Uterus (tissue), 4 donors: ENCODE results near the gene TNFRSF4. TPM values are rescaled to one million over a fixed set of nuclear protein-coding genes. Genes with fewer than 3 reads are reported as not detected.
"Not testable (repeated sequence)": the region's sequence is repeated elsewhere in the genome, so short reads cannot be mapped to it uniquely, and the experiment has no call there.

Source experiments
- DNase-seq, 2 donors: peaks; one replicate each; pipeline ENCODE4 v3.0.0-alpha.2; 2019 to 2020
- H3K27ac ChIP-seq, 2 donors: fragments of 200-600 bp; sonication (generic); 1 replicate in 1 of 2; 2 replicates in 1 of 2; pipeline ENCODE4 v1.5.1; 2016 to 2018
- H3K27me3 ChIP-seq, 2 donors: fragments of 200-600 bp; sonication (generic); one replicate each; pipeline ENCODE4 v1.5.1; 2018 to 2019; ENCODE audit warnings: control low read depth in 1 of 2
- H3K36me3 ChIP-seq, 2 donors: fragments of 200-600 bp; sonication (generic); one replicate each; pipeline ENCODE4 v1.5.1; 2019; ENCODE audit warnings: control low read depth in 1 of 2
- H3K4me1 ChIP-seq, 2 donors: fragments of 200-600 bp; sonication (generic); one replicate each; pipeline ENCODE4 v1.5.1; 2018 to 2019; ENCODE audit warnings: control low read depth in 1 of 2
- H3K4me3 ChIP-seq, 2 donors: fragments of 200-600 bp; sonication (generic); 1 replicate in 1 of 2; 2 replicates in 1 of 2; pipeline ENCODE4 v1.5.1; 2018 to 2019; ENCODE audit warnings: mild to moderate bottlenecking in 1 of 2
- H3K9me3 ChIP-seq, 2 donors: fragments of 200-600 bp; sonication (generic); one replicate each; pipeline ENCODE4 v1.5.1; 2019; ENCODE audit warnings: control low read depth in 1 of 2
- POLR2A ChIP-seq, 2 donors: fragments of 450-650 bp; IDR thresholded peaks; one replicate each; pipeline ENCODE4 v1.6.1; 2016; ENCODE audit warnings: antibody characterized with exemption in 2 of 2, mild to moderate bottlenecking in 1 of 2, moderate library complexity in 1 of 2
- intact Hi-C: fragments of 100-400 bp; cut with DNase I; formaldehyde crosslinking; loops from one replicate; pipeline ENCODE4 v1.15.1; 2023; ENCODE audit warnings: low total_unique reads
- total RNA-seq, 4 donors: library from RNA; depleted of rRNA in 3 of 4; stranded (reverse); fragments of >200 nt in 3 of 4; gene quantifications; one replicate each; pipeline versions ENCODE4 v1.1.0 to v1.2.4, GENCODE V29; 2014 to 2023
- TF ChIP-seq, protein P1 (sequence below), 4 experiments: fragments of 200-600 bp in 2 of 4; fragments of 450-650 bp in 2 of 4; sonication (generic) in 2 of 4; IDR thresholded peaks; one replicate each; pipeline ENCODE4 v1.5.1; 2016 to 2019; ENCODE audit warnings: antibody characterized with exemption in 4 of 4, mild to moderate bottlenecking in 2 of 4, moderate library complexity in 1 of 4
- donor health status: DM: yes; HTN: yes; CAD: no.

The TNFRSF4 gene
- total RNA-seq, 4 donors from 2014 or later: 1.3 to 1.5 TPM; not detected in 2

DNA sequence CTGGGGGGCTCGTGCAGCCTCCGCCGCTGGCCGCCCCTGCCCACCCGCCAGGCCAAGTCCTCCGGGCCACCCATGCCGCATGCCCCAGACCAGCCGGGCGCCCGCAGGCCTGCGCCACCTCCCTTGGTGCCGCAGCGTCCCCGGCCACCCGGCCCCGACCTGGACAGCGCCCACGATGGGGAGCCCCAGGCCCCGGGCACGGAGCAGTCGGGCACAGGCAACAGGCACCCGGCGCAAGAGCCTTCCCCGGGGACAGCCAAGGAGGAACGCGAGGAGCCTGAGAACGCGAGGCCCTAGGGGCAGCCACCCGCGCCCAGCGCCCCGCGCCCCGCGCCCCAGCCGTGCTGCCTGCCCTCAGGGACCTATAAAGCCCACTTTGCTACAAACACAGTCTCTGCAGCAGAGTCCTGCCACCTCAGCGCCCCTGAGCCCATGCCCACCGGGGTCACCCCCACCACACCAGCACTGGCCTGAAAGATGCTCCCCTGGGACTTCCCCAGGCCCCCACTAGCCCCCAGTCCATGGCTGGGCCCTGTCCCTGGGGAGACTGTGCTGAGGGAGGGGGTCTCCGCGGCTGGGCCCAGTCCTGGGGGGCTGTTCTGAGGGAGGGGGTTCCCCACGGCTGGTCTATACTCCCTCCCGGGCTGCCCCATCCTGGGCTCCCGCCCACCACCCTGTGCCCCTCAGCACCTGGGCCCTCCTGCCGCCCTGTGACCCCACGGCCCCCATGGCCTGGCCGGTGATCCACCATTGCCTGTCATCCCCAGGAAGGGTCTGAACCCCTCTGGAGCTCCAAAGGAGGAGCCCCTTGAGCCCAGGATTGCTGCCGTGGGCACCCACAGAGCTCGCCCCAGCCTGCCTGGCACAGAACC is 16.2 kb downstream of the TNFRSF4 start:
- intact Hi-C loops: no loop called here
- no peak overlapping the region for H3K27ac ChIP-seq
- no peak for DNase-seq

DNA sequence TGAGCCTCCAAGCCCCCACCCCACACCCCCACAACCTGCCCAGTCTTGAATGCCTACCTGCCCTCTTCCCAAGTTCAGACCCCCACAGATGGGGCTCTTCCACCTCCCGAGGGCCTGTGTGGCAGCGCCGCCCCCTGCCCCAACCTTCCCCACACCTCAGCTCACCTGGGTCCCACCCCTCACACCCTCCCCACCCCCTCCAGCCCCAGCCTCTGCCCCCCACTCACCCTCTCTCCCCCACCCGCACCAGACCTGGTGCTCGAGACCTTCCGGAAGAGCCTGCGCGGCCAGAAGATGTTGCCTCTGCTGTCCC is 16.8 kb downstream of the TNFRSF4 start:
- Histone ChIP-seq H3K4me1 (peaks cover 0 to 8% of the 10 kb centered on the region in 2 donors), H3K36me3 (no peaks in the 10 kb centered on the region), H3K27ac (no peak overlapping the region), H3K27me3 (no peaks in the 10 kb centered on the region), H3K4me3 (no peak overlapping the region), H3K9me3 (no peaks in the 10 kb centered on the region)
- intact Hi-C loops: no loop called here
- no peak for TF ChIP-seq POLR2A (IDR thresholded peaks at IDR 0.05)
- TF ChIP-seq, protein P1, sequence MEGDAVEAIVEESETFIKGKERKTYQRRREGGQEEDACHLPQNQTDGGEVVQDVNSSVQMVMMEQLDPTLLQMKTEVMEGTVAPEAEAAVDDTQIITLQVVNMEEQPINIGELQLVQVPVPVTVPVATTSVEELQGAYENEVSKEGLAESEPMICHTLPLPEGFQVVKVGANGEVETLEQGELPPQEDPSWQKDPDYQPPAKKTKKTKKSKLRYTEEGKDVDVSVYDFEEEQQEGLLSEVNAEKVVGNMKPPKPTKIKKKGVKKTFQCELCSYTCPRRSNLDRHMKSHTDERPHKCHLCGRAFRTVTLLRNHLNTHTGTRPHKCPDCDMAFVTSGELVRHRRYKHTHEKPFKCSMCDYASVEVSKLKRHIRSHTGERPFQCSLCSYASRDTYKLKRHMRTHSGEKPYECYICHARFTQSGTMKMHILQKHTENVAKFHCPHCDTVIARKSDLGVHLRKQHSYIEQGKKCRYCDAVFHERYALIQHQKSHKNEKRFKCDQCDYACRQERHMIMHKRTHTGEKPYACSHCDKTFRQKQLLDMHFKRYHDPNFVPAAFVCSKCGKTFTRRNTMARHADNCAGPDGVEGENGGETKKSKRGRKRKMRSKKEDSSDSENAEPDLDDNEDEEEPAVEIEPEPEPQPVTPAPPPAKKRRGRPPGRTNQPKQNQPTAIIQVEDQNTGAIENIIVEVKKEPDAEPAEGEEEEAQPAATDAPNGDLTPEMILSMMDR (IDR thresholded peaks at IDR 0.05): no peak
- DNase-seq: no peak

More for the DNA sequence above, 16.2 kb downstream of the TNFRSF4 start:
- TF ChIP-seq, protein P1 (IDR thresholded peaks at IDR 0.05): no peak
- no peak for TF ChIP-seq POLR2A (IDR thresholded peaks at IDR 0.05)
- H3K4me1 ChIP-seq: peaks cover 0 to 8% of the 10 kb centered on the region in 2 donors
- no peaks in the 10 kb centered on the region for H3K9me3 ChIP-seq
- no peaks in the 10 kb centered on the region for H3K27me3 ChIP-seq
- H3K4me3 ChIP-seq: no peak overlapping the region
- no peaks in the 10 kb centered on the region for H3K36me3 ChIP-seq

- Histone ChIP-seq H3K27ac (no peak overlapping the region), H3K36me3 (no peaks in the 10 kb centered on the region), H3K27me3 (no peaks in the 10 kb centered on the region), H3K4me3 (no peak overlapping the region), H3K9me3 (no peaks in the 10 kb centered on the region), H3K4me1 (peaks cover 0 to 8% of the 10 kb centered on the region in 2 donors)
- DNase-seq: no peak
- TF ChIP-seq POLR2A (IDR thresholded peaks at IDR 0.05): no peak
- TF ChIP-seq, protein P1 (IDR thresholded peaks at IDR 0.05): no peak
- intact Hi-C loops: no loop called here
Observed at GRCh38 chr1:1196431-1197187, 17.3 kb downstream of the TNFRSF4 start.

GRCh38 chr1:1195726-1196125 is 18.2 kb downstream of the TNFRSF4 start:
- H3K4me1 ChIP-seq, H3K27ac ChIP-seq, DNase-seq, intact Hi-C loops, H3K9me3 ChIP-seq, H3K36me3 ChIP-seq, H3K27me3 ChIP-seq, H3K4me3 ChIP-seq: not testable (repeated sequence)

DNA sequence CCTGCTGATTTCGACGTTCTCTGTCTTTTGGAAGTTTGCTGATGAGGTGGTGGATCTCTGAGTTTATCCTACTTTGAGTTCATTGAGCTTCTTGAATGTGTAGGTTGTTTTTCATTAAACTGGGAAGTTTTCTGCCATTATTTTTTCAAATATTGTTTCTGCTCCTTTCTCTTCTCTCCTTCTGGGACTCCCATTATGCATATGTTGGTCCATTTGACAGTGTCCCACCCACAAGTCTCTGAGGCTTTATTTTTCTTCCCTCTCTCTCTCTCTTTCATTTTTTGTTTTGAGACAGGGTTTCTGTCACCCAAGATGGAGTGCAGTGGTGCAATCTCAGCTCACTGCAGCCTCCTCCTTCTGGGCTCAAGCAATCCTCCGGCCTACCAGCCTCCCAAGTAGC is 19.2 kb downstream of the TNFRSF4 start:
- no peak for TF ChIP-seq POLR2A (IDR thresholded peaks at IDR 0.05)
- TF ChIP-seq, protein P1 (IDR thresholded peaks at IDR 0.05): no peak
- no peak for DNase-seq
- H3K36me3 ChIP-seq: no peaks in the 10 kb centered on the region
- intact Hi-C loops: no loop called here
- no peak overlapping the region for H3K27ac ChIP-seq
- no peaks in the 10 kb centered on the region for H3K27me3 ChIP-seq
- H3K9me3 ChIP-seq: no peaks in the 10 kb centered on the region
- H3K4me3 ChIP-seq: no peak overlapping the region
- H3K4me1 ChIP-seq: no peaks in the 10 kb centered on the region
